ENCODE measurements around the gene ERCC6L.
A peak's percentile ranks its signal among the peaks of the same experiment; 100 is the strongest.
"Not testable (repeated sequence)": the region's sequence is repeated elsewhere in the genome, so short reads cannot be mapped to it uniquely, and the experiment has no call there.

Gene ERCC6L

GRCh38 chrX:72181178-72182125 lies 57.4 kb downstream of the ERCC6L start, which contains the start of gene PIN4:
TSS of gene PIN4 (plus strand) at chrX:72181757. CDS start at chrX:72181786, 29 bp downstream.
- peak within 1 kb of the TSS; percentile 76 for H3K27ac ChIP-seq
- TF ChIP-seq CTCF (IDR thresholded peaks at IDR 0.05) (no peak), ZFX (IDR thresholded peaks at IDR 0.05; ENCODE audit: borderline replicate concordance) (no peak)

- TF ChIP-seq ZFX (IDR thresholded peaks at IDR 0.05; ENCODE audit: borderline replicate concordance) (no peak), CTCF (IDR thresholded peaks at IDR 0.05) (no peak)
- H3K27ac ChIP-seq, result peak overlapping the region; percentile 76
Measured at GRCh38 chrX:72180539-72180938, 58.3 kb downstream of the ERCC6L start.

- no peak overlapping the region for H3K27ac ChIP-seq
- no peak for TF ChIP-seq ZFX (IDR thresholded peaks at IDR 0.05; ENCODE audit: borderline replicate concordance)
- TF ChIP-seq CTCF (IDR thresholded peaks at IDR 0.05), result no peak
Measured at GRCh38 chrX:72176981-72177380, 61.8 kb downstream of the ERCC6L start.

- H3K27ac ChIP-seq, result not testable (repeated sequence)
Measured at GRCh38 chrX:72176289-72176688, 62.5 kb downstream of the ERCC6L start.

- H3K27ac ChIP-seq, result no peak overlapping the region
- TF ChIP-seq ZFX (IDR thresholded peaks at IDR 0.05; ENCODE audit: borderline replicate concordance) (no peak), CTCF (IDR thresholded peaks at IDR 0.05) (no peak)
Measured at GRCh38 chrX:72169008-72169728, 69.7 kb downstream of the ERCC6L start.

GRCh38 chrX:72165551-72165950 lies 73.3 kb downstream of the ERCC6L start:
- no peak overlapping the region for H3K27ac ChIP-seq
- no peak for TF ChIP-seq CTCF (IDR thresholded peaks at IDR 0.05)

- TF ChIP-seq CTCF (IDR thresholded peaks at IDR 0.05) (no peak), ZFX (IDR thresholded peaks at IDR 0.05; ENCODE audit: borderline replicate concordance) (no peak)
- no peak overlapping the region for H3K27ac ChIP-seq
Measured at GRCh38 chrX:72159769-72160168, 79.1 kb downstream of the ERCC6L start.

All from 22Rv1 (cell line).